Esophagus mucosa (tissue), 1 donor: ENCODE measurements around the gene SPTBN5. TPM values are rescaled to one million over a fixed set of nuclear protein-coding genes. Genes with fewer than 3 reads are reported as not detected.

ENCODE experiments used
- ATAC-seq: fragments of 200-7000 bp; cut with Tn5 transposase; one replicate; pipeline ENCODE4 v1.9.1; 2020
- total RNA-seq: library from RNA; stranded (reverse); gene quantifications from one replicate; pipeline ENCODE4 v1.2.4, GENCODE V29; 2023
- donor health status: DM: yes; HTN: yes; CAD: no.

The SPTBN5 gene
- total RNA-seq, 1 donor from 2014 or later = 2.1 TPM

- no peak for ATAC-seq
Observed at GRCh38 chr15:41865490-41866055, 28.3 kb downstream of the SPTBN5 start.

DNA sequence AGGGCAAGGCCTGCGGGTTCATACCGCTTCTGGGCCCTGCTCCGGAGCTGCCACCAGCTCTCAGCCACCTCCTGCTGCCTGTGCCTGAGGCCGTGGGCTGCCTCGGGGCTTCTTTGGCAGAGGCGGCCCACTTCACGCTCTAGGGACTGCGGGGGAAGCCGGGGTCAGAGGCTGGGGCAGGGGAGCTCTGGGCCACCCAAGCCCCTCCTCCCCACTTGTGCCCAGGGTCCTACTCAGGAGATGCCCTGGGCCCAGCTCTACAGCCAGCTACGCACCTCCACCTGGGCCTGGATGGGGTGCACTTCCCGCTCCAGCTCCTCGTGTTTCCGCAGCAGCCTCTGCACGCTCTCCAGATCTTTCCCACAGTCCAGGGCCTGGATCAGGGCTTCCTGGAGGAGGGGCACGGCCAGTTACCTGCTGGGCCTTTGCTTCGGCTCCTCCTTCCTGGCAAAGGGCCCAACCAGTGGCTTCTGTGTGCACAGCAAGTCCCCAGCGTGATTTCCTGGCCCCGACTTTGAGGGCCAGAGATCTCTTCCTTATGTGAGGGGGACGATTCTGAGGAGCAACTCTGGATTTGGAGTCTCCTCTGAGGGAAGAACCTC, 31.2 kb downstream of the SPTBN5 start:
- no peak for ATAC-seq

DNA sequence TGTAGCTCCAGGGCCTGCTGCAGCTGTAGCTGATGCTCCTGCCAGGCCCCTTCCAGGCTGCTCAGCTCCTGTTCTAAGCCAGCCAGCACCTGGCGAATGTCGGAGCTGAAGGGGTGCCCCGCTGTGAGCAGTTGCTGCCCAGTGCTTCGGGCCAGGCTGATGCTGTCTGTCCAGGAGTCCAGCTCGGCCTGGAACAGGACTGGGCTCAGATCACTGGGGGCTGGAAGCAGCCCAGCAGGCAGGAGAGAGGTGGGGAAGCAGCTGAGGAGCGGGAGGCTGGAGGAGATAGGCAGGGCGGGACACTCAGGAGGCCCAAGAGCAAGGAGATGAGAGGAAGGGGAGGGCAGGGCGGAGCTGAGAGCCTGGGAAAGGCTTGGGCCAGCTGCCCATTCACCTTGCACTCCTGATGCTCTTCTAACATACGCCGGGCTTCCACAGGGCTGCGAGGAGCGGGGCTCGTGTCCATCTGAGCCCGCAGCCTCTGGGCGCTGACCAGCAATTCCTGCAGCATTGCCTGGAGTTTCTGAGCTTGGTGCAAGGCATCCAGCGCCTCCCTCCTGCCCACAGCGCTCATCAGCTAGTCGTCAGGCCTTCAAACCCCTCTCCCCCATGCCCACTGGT, 32.0 kb downstream of the SPTBN5 start:
- ATAC-seq = no peak

GRCh38 chr15:41860049-41860828, 33.6 kb downstream of the SPTBN5 start:
- ATAC-seq = no peak

DNA sequence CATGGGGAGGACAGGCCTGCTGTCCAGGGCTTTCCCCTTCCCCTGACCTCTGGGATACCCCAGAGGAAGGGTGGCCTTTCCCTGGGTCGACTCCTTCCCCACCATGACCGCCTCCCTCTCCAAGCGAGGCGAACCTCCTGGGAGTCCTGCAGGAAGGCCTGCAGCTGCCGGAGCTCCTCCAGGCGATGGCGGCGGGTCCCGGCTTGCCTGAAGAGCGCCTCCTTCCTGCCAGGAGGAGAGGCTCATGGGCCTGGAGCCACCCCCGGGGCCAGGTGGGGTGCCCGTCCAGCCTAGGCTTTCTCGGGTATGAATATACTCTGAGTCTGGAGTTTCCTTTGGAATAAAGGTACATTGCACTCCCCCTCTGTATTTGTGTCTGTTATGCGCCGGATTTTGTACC, 35.1 kb downstream of the SPTBN5 start:
- ATAC-seq = no peak

DNA sequence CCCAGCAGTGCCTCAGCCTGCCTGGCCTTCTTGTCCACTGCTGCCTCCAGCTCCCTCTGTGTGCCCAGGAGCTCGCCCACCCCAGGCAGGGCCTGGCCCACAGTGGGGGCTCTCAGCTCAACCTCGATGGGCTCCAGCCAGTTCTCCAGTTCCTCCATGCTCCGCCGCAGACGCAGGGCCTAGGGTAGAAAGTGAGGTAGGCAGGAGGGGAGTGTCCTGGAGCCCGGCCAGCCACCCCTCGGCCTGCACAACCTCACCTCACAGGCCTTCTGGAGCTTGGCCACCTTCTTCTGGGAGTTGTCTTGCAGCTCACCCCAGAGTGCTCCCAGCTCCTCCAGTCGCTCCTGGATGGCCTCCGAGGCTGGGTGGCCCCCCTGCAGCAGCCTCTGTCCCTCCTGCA, 36.5 kb downstream of the SPTBN5 start:
- ATAC-seq = no peak

DNA sequence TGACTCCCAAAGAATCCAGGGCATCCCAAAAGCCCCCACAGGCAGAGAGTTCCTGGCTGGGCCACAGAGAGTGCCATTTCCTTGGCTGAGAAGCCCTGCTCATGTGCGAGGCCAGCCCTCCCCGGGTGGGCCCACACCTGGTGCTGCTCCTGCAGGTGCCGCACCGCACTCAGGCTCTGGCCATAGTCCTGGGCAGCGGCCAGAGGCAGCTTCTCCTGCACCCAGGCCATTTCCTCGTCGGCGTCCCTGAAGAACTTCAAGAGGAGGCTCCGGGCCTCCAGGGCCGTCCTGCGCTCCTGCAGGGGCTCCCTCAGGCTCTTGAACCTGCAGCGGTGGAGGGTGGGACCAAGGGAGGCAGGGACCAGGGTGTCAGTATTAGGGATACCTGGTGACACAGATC, 37.1 kb downstream of the SPTBN5 start:
- ATAC-seq = no peak

- ATAC-seq = no peak
Observed at GRCh38 chr15:41856262-41856661, 37.6 kb downstream of the SPTBN5 start.

- no peak for ATAC-seq
Observed at GRCh38 chr15:41855261-41855961, 38.4 kb downstream of the SPTBN5 start.

DNA sequence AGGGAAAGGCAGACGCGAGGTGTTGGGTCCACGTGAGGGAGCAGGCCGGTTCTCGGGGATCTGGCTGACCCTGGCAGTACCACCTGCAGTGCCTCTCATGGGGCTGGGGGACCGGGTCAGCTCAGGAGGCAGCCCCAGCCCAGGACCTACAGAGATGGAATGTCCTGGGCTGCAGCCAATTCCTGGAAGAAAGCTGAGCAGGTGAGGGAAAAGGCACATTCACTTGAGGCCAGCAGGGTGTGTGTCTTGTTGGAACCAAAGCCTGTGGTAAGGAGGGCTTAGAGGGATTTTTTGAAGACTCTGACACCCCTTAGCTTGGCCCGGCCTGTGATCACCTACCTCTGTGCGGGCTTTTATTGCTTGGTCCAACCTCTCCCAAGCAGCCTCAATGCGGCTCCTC, 39.4 kb downstream of the SPTBN5 start:
- no peak for ATAC-seq

- no peak for ATAC-seq
Observed at GRCh38 chr15:41853831-41854230, 40.0 kb downstream of the SPTBN5 start.

- ATAC-seq = peak; percentile 1
Observed at GRCh38 chr15:41852736-41853590, 40.9 kb downstream of the SPTBN5 start.

- no peak for ATAC-seq
Observed at GRCh38 chr15:41851755-41852370, 42.0 kb downstream of the SPTBN5 start.

DNA sequence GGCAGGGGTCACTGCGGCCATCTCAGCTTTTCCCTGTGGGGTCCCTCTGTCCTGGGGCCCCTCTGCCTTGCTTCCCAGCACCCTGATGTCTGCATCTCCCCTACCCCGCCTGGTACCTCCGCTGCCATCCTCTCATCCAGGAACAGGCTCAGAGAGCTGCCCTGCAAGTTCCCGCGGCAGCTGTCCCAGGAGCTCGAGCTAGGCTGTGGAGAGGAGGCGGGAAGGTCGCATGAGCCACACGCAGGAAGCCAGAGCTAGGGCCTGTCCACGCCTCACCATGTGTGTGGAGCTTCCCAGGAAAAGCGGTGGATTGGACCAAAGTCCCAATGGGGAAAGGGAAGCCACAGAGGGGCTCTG, 42.7 kb downstream of the SPTBN5 start:
- no peak for ATAC-seq

- no peak for ATAC-seq
Observed at GRCh38 chr15:41850482-41851166, 43.2 kb downstream of the SPTBN5 start.

DNA sequence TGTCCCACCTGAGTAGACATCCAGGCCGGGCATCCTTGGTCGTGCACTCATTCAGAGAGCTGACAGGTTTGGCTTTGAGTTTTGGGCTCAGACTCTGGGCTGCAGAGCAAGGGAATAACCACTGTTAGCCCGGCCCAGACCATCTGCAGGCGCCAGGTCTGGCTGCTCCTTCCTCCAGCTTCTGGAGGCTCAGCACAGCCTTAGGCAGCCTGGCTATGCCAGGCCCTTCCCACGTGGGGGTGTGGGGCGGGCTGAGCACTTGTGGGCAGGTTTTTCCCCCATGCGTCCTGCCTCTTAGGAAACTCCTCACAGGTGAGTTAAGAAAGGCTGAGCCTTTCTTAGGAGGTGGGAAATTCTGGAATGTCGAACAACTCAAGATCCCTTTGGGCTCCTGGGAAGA, 44.0 kb downstream of the SPTBN5 start:
- ATAC-seq = peak; percentile 71

DNA sequence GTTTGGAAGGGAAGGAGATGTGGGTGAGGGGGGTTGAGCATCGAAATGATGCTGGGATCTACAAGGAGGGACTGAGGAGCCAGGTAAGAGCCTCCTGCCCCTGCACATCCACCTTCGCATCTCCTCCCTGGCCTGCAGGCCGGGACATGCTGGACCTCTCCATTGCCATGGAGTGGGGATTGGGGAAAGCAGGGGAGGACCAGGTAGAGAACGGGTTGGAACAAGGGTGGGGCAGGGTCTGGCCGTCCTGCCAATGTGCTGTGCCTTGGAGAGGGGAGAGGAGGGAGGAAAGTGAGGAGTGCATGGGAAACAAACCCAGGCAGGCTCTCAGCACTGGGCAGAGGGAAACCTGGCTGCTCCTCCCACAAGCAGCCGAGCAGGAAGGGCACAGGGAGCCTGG, 44.6 kb downstream of the SPTBN5 start:
- peak; percentile 69 for ATAC-seq

DNA sequence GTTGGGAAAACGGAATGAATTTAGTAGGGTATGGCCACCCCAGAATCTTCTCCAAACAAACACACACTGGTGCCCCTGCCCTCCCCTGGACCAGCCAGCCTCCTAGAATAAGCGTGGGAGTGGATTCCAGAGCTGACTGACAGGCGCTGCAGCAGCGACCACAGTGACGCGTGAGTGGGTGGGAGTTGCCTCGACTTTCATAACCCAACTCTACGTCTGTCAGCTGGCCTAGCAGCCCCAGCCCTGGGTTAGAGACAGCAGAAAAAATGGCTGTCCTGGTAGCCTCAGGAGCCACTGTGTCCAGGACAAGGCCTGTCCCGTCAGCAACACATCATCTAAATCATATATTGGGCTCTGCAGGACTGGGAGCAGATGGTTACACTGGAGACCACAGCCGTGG, 45.2 kb downstream of the SPTBN5 start:
- no peak for ATAC-seq

DNA sequence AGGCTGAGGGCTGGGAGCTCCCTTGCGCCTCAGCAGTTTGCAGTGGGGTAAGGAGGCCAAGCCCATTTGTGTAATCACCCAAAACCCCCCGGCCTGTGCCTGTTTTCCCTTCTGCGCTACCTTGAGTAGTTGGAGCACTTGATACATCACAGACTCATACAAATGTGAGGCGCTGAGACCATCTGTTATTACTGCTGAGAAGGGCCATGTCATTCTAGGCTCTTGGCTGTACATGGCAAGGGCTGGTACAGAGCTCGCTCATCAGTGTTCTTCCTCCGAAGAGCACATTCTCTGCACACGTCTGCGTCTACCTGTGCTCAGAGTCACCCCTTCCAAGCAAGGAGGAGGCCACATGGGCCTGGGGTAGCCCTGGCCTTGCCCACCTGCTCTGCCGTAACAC, 45.9 kb downstream of the SPTBN5 start:
- no peak for ATAC-seq

GRCh38 chr15:41847206-41847605, 46.6 kb downstream of the SPTBN5 start:
- no peak for ATAC-seq

- ATAC-seq = no peak
Observed at GRCh38 chr15:41844814-41845213, 49.0 kb downstream of the SPTBN5 start.
